HFFc6 (cell line): ENCODE measurements around the gene PPP1R16B. TPM values are rescaled to one million over a fixed set of nuclear protein-coding genes. Genes with fewer than 3 reads are reported as not detected.

Experiments
- DNase-seq: peaks from one replicate; pipeline ENCODE4 v3.0.0-alpha.2; 2018
- H3K27ac Mint-ChIP-seq: 2 replicates; pipeline ENCODE4 v1.8.0; 2020; ENCODE audit warnings: mild to moderate bottlenecking, mixed read lengths
- H3K27me3 Mint-ChIP-seq: 2 replicates; pipeline ENCODE4 v1.8.0; 2021; ENCODE audit warnings: mild to moderate bottlenecking, moderate library complexity, mixed read lengths; ENCODE audit not compliant: insufficient read depth
- H3K36me3 Mint-ChIP-seq: 2 replicates; pipeline ENCODE4 v1.8.0; 2021; ENCODE audit warnings: low read depth, mixed read lengths
- H3K4me1 Mint-ChIP-seq: 2 replicates; pipeline ENCODE4 v1.8.0; 2020; ENCODE audit warnings: low read depth, mixed read lengths
- H3K4me3 Mint-ChIP-seq: 2 replicates; pipeline ENCODE4 v1.8.0; 2020; ENCODE audit warnings: mild to moderate bottlenecking, moderate library complexity, mixed read lengths
- H3K9me3 Mint-ChIP-seq: 2 replicates; pipeline ENCODE4 v1.8.0; 2020; ENCODE audit warnings: mild to moderate bottlenecking, mixed read lengths
- CTCF ChIP-seq: fragments of 200-600 bp; sonication (generic); IDR thresholded peaks from 2 replicates; pipeline ENCODE4 v1.5.0; 2021; ENCODE audit warnings: antibody characterized with exemption, mild to moderate bottlenecking
- total RNA-seq, 6 experiments: library from RNA; stranded (reverse); fragmentation: NEBNext Ultra II Directional; extraction: Animal tissue kit (Norgen Biotek cat#: 25700); gene quantifications; 2 replicates in 1 of 6; 3 replicates in 5 of 6; pipeline ENCODE4 v1.2.3, GENCODE V29; 2021

Gene PPP1R16B
- total RNA-seq, 6 experiments from 2014 or later: not detected

- Mint-ChIP-seq H3K36me3 (no peaks in the 10 kb centered on the region), H3K4me1 (peaks cover 6% of the 10 kb centered on the region; the same call in 1 of the 2 replicates), H3K4me3 (no peak overlapping the region), H3K9me3 (no peaks in the 10 kb centered on the region), H3K27me3 (peaks cover 25% of the 10 kb centered on the region), H3K27ac (no peak overlapping the region)
- DNase-seq: no peak
- TF ChIP-seq CTCF: no peak
Observed at GRCh38 chr20:38840053-38840893, 34.8 kb downstream of the PPP1R16B start.

- Mint-ChIP-seq H3K4me3 (no peak overlapping the region), H3K27ac (no peak overlapping the region), H3K36me3 (no peaks in the 10 kb centered on the region), H3K27me3 (peaks cover 31% of the 10 kb centered on the region), H3K4me1 (peaks cover 6% of the 10 kb centered on the region; the same call in 1 of the 2 replicates), H3K9me3 (no peaks in the 10 kb centered on the region)
- TF ChIP-seq CTCF: no peak
- no peak for DNase-seq
Observed at GRCh38 chr20:38840894-38841470, 35.5 kb downstream of the PPP1R16B start.

- peaks cover 31% of the 10 kb centered on the region for H3K27me3 Mint-ChIP-seq
- H3K36me3 Mint-ChIP-seq: no peaks in the 10 kb centered on the region
- H3K4me1 Mint-ChIP-seq: peaks cover 6% of the 10 kb centered on the region; the same call in 1 of the 2 replicates
- H3K9me3 Mint-ChIP-seq: no peaks in the 10 kb centered on the region
- no peak for DNase-seq
- H3K4me3 Mint-ChIP-seq: no peak overlapping the region
- TF ChIP-seq CTCF: no peak
- H3K27ac Mint-ChIP-seq: no peak overlapping the region
Observed at GRCh38 chr20:38841570-38841969, 36.1 kb downstream of the PPP1R16B start.

- no peak for TF ChIP-seq CTCF
- Mint-ChIP-seq H3K27ac (no peak overlapping the region), H3K4me1 (peaks cover 6% of the 10 kb centered on the region; the same call in 1 of the 2 replicates), H3K4me3 (no peak overlapping the region), H3K9me3 (no peaks in the 10 kb centered on the region), H3K27me3 (peaks cover 31% of the 10 kb centered on the region), H3K36me3 (no peaks in the 10 kb centered on the region)
- no peak for DNase-seq
Observed at GRCh38 chr20:38842026-38842425, 36.5 kb downstream of the PPP1R16B start.

GRCh38 chr20:38842558-38842981 is 37.1 kb downstream of the PPP1R16B start:
- Mint-ChIP-seq H3K4me3 (no peak overlapping the region), H3K27me3 (peaks cover 31% of the 10 kb centered on the region), H3K4me1 (peaks cover 6% of the 10 kb centered on the region; the same call in 1 of the 2 replicates), H3K9me3 (no peaks in the 10 kb centered on the region), H3K36me3 (no peaks in the 10 kb centered on the region), H3K27ac (no peak overlapping the region)
- no peak for DNase-seq
- TF ChIP-seq CTCF: no peak
